Loucy (cell line): ENCODE results near the gene GDPGP1.
"Not testable (repeated sequence)": the region's sequence is repeated elsewhere in the genome, so short reads cannot be mapped to it uniquely, and the experiment has no call there.

Source experiments
- EZH2phosphoT487 ChIP-seq: fragments of 200-600 bp; IDR thresholded peaks from 2 replicates; pipeline ENCODE4 v1.6.1; 2018; ENCODE audit warnings: antibody characterized with exemption, mild to moderate bottlenecking, moderate library complexity, borderline replicate concordance
- TF ChIP-seq, protein P1 (sequence below): fragments of 200-600 bp; sonication (generic); conservative IDR thresholded peaks from 2 replicates; pipeline ENCODE4 v1.5.1; 2014; ENCODE audit warnings: mild to moderate bottlenecking, antibody characterized with exemption, low read length

DNA sequence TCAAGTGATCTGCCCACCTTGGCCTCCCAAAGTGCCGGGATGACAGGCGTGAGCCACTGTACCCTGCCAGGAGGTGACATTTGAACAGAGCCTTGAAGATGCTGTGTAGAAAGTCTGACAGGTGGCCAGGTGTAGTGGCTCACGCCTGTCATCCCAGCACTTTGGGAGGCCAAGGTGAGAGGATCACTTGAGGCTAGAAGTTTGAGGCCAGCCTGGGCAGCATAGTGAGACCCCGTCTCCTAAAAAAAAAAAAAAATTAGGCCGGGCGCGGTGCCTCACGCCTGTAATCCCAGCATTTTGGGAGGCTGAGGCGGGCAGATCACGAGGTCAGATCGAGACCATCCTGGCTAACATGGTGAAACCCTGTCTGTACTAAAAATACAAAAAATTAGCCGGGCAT lies 44.5 kb downstream of the GDPGP1 start:
- TF ChIP-seq, protein P1, sequence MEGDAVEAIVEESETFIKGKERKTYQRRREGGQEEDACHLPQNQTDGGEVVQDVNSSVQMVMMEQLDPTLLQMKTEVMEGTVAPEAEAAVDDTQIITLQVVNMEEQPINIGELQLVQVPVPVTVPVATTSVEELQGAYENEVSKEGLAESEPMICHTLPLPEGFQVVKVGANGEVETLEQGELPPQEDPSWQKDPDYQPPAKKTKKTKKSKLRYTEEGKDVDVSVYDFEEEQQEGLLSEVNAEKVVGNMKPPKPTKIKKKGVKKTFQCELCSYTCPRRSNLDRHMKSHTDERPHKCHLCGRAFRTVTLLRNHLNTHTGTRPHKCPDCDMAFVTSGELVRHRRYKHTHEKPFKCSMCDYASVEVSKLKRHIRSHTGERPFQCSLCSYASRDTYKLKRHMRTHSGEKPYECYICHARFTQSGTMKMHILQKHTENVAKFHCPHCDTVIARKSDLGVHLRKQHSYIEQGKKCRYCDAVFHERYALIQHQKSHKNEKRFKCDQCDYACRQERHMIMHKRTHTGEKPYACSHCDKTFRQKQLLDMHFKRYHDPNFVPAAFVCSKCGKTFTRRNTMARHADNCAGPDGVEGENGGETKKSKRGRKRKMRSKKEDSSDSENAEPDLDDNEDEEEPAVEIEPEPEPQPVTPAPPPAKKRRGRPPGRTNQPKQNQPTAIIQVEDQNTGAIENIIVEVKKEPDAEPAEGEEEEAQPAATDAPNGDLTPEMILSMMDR = not testable (repeated sequence)
- not testable (repeated sequence) for TF ChIP-seq EZH2phosphoT487
